GM12872 (cell line): ENCODE results near the gene DOCK9.

Source experiments
- CTCF ChIP-seq: IDR thresholded peaks from 3 replicates; pipeline ENCODE4 v1.5.1; 2011; ENCODE audit warnings: low read depth, mild to moderate bottlenecking, low read length, moderate library complexity; ENCODE audit not compliant: insufficient read depth

DOCK9 gene

DNA sequence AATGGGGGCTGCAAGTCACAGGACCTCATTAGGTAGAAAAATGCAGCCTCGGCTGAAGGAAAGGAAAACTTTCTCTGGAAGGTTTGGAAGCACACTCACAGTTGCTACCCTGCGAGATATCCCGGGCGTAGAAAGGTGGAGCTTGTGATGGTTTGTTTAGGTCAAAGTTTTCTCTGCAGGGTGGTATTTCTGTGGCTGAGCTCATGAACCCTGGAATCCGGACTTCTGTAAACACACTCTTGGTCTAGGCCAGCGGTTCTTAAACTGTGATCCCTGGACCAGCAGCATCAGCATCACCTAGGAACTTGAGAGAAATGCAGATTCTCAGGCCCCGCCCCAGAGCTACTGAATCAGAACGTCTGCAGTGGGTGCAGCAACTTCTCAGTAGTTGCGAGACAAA, 222.1 kb downstream of the DOCK9 start:
- TF ChIP-seq CTCF, result no peak

GRCh38 chr13:98755116-98755515, 222.7 kb downstream of the DOCK9 start:
- TF ChIP-seq CTCF, result no peak

GRCh38 chr13:98752467-98753290, 225.2 kb downstream of the DOCK9 start, which contains the start of gene SLC15A1:
TSS of gene SLC15A1 (minus strand) at chr13:98752672. CDS start at chr13:98752598, 74 bp downstream.
- no peak for TF ChIP-seq CTCF

DNA sequence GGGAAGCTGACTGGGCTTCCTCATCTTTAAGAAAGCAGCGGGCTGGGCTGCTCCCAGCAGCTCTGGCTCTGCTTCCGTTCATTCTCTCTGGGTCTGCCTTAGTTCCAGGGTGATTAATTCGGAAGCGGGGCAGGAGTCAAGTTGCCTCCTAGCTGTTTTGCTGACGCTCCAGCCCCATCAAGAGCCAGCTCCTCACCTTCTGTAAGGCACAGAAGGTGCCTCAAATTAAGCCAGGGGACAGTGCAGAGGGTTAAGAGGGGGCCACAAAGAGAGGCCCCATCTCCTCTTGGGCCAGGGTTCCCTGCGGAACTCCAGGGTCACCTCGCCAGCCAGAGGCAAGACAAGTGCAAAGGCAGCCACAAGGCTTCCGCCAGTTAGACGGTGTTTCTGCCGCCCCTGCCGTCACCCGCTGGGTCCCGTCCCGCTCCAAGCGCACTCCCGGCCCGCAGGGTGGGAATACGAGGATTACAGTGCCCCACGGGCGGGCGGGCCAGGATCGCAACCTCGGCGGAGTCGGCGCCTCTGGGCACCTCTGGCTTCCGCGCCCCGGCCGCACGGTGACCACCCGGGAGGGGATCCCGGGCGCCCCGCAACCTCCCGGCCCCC, 225.9 kb downstream of the DOCK9 start:
- no peak for TF ChIP-seq CTCF

DNA sequence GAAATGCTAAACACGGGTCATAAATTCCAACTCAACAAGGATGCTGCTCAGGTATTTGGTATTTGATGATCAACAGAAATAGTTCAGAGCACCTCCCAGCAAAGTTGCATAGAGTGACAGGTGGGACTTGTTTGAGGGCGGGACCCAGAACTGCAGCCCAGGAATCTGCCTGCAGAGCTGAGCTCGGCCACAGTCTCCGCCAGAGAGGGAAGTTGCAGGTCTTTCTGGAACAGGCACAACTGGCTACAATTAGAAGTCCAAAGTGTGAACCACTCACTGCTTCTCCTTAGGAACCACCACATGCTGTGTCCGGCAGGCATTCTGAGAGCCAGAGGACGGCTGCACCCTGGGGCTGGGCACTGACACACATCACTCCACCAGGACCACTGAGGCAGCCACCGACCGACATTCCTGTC, 226.5 kb downstream of the DOCK9 start:
- TF ChIP-seq CTCF, result no peak

- TF ChIP-seq CTCF, result no peak
These were observed 228.4 kb downstream of the DOCK9 start for GRCh38 chr13:98749501-98749900.

- no peak for TF ChIP-seq CTCF
These were observed 230.9 kb downstream of the DOCK9 start for GRCh38 chr13:98746968-98747367.
